H1 (cell line): ENCODE data around the gene TRAF1. TPM values are rescaled to one million over a fixed set of nuclear protein-coding genes. Genes with fewer than 3 reads are reported as not detected.

ENCODE experiments used
- CTCF ChIA-PET: fragments of 300-600 bp; sonication (Branson Sonifier 250); formaldehyde crosslinking; loops from one replicate; lab custom pipeline; 2021; ENCODE audit not compliant: partially characterized antibody; lab: Charles Lee
- POLR2A ChIA-PET: fragments of 300-600 bp; sonication (Branson Sonifier 250); formaldehyde crosslinking; loops from one replicate; lab custom pipeline; 2021; ENCODE audit warnings: inconsistent platforms; ENCODE audit not compliant: partially characterized antibody; lab: Charles Lee
- DNase-seq, 2 experiments: peaks; one replicate each; pipeline versions ENCODE4 v3.0.0 to v3.0.0-alpha.2; 2010 to 2022; ENCODE audit warnings: low spot score in 2 of 2, low read depth in 1 of 2, mixed read lengths in 1 of 2
- FAIRE-seq: peaks from 2 replicates; lab custom pipeline; 2011; peaks lifted over from hg19 to GRCh38; lab: Jason Lieb, UNC
- H2AFZ ChIP-seq: 2 replicates; pipeline ENCODE4 v1.8.1; 2012; ENCODE audit warnings: low read length, inconsistent platforms
- H2AK5ac ChIP-seq: 2 replicates; pipeline ENCODE4 v1.6.1; 2013; ENCODE audit warnings: low read depth, low read length
- H2BK120ac ChIP-seq: replicated peaks from 2 replicates; pipeline ENCODE3; 2013; ENCODE audit warnings: low read depth, low read length, inconsistent platforms
- H2BK12ac ChIP-seq: 2 replicates; pipeline ENCODE4 v1.6.1; 2013; ENCODE audit warnings: low read depth, low read length
- H2BK15ac ChIP-seq: 2 replicates; pipeline ENCODE4 v1.6.1; 2013; ENCODE audit warnings: low read length
- H2BK20ac ChIP-seq: 2 replicates; pipeline ENCODE4 v1.6.1; 2013; ENCODE audit warnings: low read length
- H2BK5ac ChIP-seq: 2 replicates; pipeline ENCODE4 v1.6.1; 2013; ENCODE audit warnings: low read depth, low read length
- H3K14ac ChIP-seq: 2 replicates; pipeline ENCODE4 v1.6.1; 2013; ENCODE audit warnings: inconsistent platforms; ENCODE audit not compliant: insufficient read length
- H3K18ac ChIP-seq: 2 replicates; pipeline ENCODE4 v1.6.1; 2013; ENCODE audit warnings: low read length; ENCODE audit errors: extremely low read depth
- H3K23ac ChIP-seq: 2 replicates; pipeline ENCODE4 v1.6.1; 2013; ENCODE audit warnings: inconsistent platforms; ENCODE audit not compliant: insufficient read length
- H3K23me2 ChIP-seq: 2 replicates; pipeline ENCODE4 v1.6.1; 2013; ENCODE audit warnings: low read depth, low read length
- H3K27ac ChIP-seq: 2 replicates; pipeline ENCODE4 v1.6.1; 2011; ENCODE audit warnings: low read depth, low read length, inconsistent platforms
- H3K27me3 ChIP-seq, 4 experiments: replicated peaks in 1 of 4; 1 replicate in 1 of 4; 2 replicates in 3 of 4; pipeline versions ENCODE4 v1.6.1 to v1.8.1; 2011 to 2013; ENCODE audit warnings: low read length in 3 of 4, mild to moderate bottlenecking in 3 of 4, inconsistent platforms in 2 of 4, mixed read lengths in 2 of 4, moderate library complexity in 1 of 4; ENCODE audit not compliant: control insufficient read depth in 3 of 4, insufficient read depth in 3 of 4; ENCODE audit errors: extremely low read depth in 1 of 4
- H3K36me3 ChIP-seq, 4 experiments: 2 replicates each; pipeline versions ENCODE4 v1.6.1 to v1.8.1; 2011 to 2013; ENCODE audit warnings: mild to moderate bottlenecking in 4 of 4, low read length in 3 of 4, moderate library complexity in 2 of 4, control low read depth in 1 of 4, inconsistent platforms in 1 of 4; ENCODE audit not compliant: insufficient read depth in 4 of 4, control insufficient read depth in 2 of 4
- H3K4ac ChIP-seq: replicated peaks from 2 replicates; pipeline ENCODE3; 2013; ENCODE audit warnings: low read length, low read depth, mixed read lengths, inconsistent platforms; ENCODE audit not compliant: insufficient read length
- H3K4me1 ChIP-seq, 4 experiments: replicated peaks in 1 of 4; 1 replicate in 1 of 4; 2 replicates in 3 of 4; pipeline versions ENCODE4 v1.6.1 to v1.8.1; 2011 to 2013; ENCODE audit warnings: low read length in 3 of 4, inconsistent platforms in 2 of 4, mixed read lengths in 1 of 4; ENCODE audit not compliant: insufficient read depth in 4 of 4, control insufficient read depth in 3 of 4
- H3K4me2 ChIP-seq, 2 experiments: 2 replicates each; pipeline versions ENCODE4 v1.6.1 to v1.8.1; 2011 to 2013; ENCODE audit warnings: low read depth in 2 of 2, low read length in 2 of 2, control low read depth in 1 of 2, inconsistent platforms in 1 of 2, mild to moderate bottlenecking in 1 of 2; ENCODE audit not compliant: insufficient read depth in 1 of 2
- H3K4me3 ChIP-seq, 4 experiments: fragments of 200-600, 300-600 bp in 1 of 4; sonication (generic), shearing (Covaris generic), sonication (Bioruptor Twin) in 1 of 4; 2 replicates each; pipeline versions ENCODE4 v1.5.1 to v1.8.1; 2011 to 2016; ENCODE audit warnings: low read length in 4 of 4, low read depth in 3 of 4, control low read depth in 2 of 4, inconsistent platforms in 2 of 4, mild to moderate bottlenecking in 2 of 4, mixed read lengths in 1 of 4, moderate library complexity in 1 of 4; ENCODE audit not compliant: insufficient read depth in 2 of 4; ENCODE audit errors: extremely low read depth in 1 of 4
- H3K56ac ChIP-seq: replicated peaks from 2 replicates; pipeline ENCODE3; 2013; ENCODE audit warnings: low read depth, mild to moderate bottlenecking, mixed read lengths, low read length, inconsistent platforms; ENCODE audit not compliant: insufficient read length
- H3K79me1 ChIP-seq: 2 replicates; pipeline ENCODE4 v1.6.1; 2013; ENCODE audit warnings: low read depth, low read length, control low read depth
- H3K79me2 ChIP-seq, 2 experiments: 2 replicates each; pipeline versions ENCODE4 v1.6.1 to v1.8.1; 2012 to 2013; ENCODE audit warnings: low read length in 2 of 2, mild to moderate bottlenecking in 2 of 2, inconsistent platforms in 1 of 2; ENCODE audit not compliant: insufficient read depth in 2 of 2, control insufficient read depth in 1 of 2
- H3K9ac ChIP-seq, 4 experiments: replicated peaks in 1 of 4; 1 replicate in 1 of 4; 2 replicates in 3 of 4; pipeline versions ENCODE4 v1.6.1 to v1.8.1; 2011 to 2013; ENCODE audit warnings: low read depth in 3 of 4, low read length in 3 of 4, control low read depth in 2 of 4, mild to moderate bottlenecking in 2 of 4, moderate library complexity in 2 of 4, inconsistent platforms in 1 of 4; ENCODE audit errors: extremely low read depth in 1 of 4
- H3K9me3 ChIP-seq, 2 experiments: 2 replicates each; pipeline versions ENCODE4 v1.6.1 to v1.8.1; 2012 to 2013; ENCODE audit warnings: mild to moderate bottlenecking in 2 of 2, moderate library complexity in 2 of 2, control low read depth in 1 of 2, inconsistent platforms in 1 of 2, low read depth in 1 of 2, low read length in 1 of 2, mixed read lengths in 1 of 2; ENCODE audit not compliant: insufficient read depth in 2 of 2
- H4K20me1 ChIP-seq, 2 experiments: replicated peaks in 1 of 2; 2 replicates each; pipeline versions ENCODE3 to v1.8.1; 2011 to 2013; ENCODE audit warnings: inconsistent platforms in 2 of 2, low read length in 2 of 2, mild to moderate bottlenecking in 1 of 2; ENCODE audit not compliant: insufficient read depth in 2 of 2, control insufficient read depth in 1 of 2
- H4K5ac ChIP-seq: 2 replicates; pipeline ENCODE4 v1.6.1; 2013; ENCODE audit warnings: low read length, low read depth, mixed read lengths, inconsistent platforms; ENCODE audit not compliant: insufficient read length
- H4K8ac ChIP-seq: 2 replicates; pipeline ENCODE4 v1.8.0; 2013; ENCODE audit warnings: mild to moderate bottlenecking, moderate library complexity, low read length, inconsistent platforms; ENCODE audit not compliant: insufficient read depth; ENCODE audit errors: extremely low read depth
- H4K91ac ChIP-seq: replicated peaks from 2 replicates; pipeline ENCODE3; 2013; ENCODE audit warnings: low read length, mixed read lengths, inconsistent platforms; ENCODE audit not compliant: insufficient read length
- BACH1 ChIP-seq: IDR thresholded peaks from 2 replicates; pipeline ENCODE4 v1.6.1; 2012; ENCODE audit warnings: low read length, improper control_type of control experiment
- BRCA1 ChIP-seq: IDR thresholded peaks from 2 replicates; pipeline ENCODE4 v1.6.1; 2012; ENCODE audit warnings: low read depth, low read length, improper control_type of control experiment
- CHD1 ChIP-seq: IDR thresholded peaks from 2 replicates; pipeline ENCODE4 v1.6.1; 2012; ENCODE audit warnings: low read depth, low read length, improper control_type of control experiment
- CTBP2 ChIP-seq: IDR thresholded peaks from 2 replicates; pipeline ENCODE4 v1.7.0; 2011; ENCODE audit warnings: borderline replicate concordance, mild to moderate bottlenecking, moderate library complexity, mixed read lengths, low read length; ENCODE audit not compliant: insufficient read depth, insufficient read length
- EP300 ChIP-seq, 2 experiments: IDR thresholded peaks; 1 replicate in 1 of 2; 2 replicates in 1 of 2; pipeline ENCODE4 v1.6.1; 2011 to 2012; ENCODE audit warnings: low read depth in 2 of 2, low read length in 2 of 2, mild to moderate bottlenecking in 2 of 2, borderline replicate concordance in 1 of 2, inconsistent platforms in 1 of 2, moderate library complexity in 1 of 2
- POU5F1 ChIP-seq: IDR thresholded peaks from 2 replicates; pipeline ENCODE4 v1.6.1; 2011; ENCODE audit warnings: low read depth, mild to moderate bottlenecking, low read length, moderate library complexity
- RNF2 ChIP-seq: fragments of 200-900, 300-1000 bp; sonication (generic); IDR thresholded peaks from 2 replicates; pipeline ENCODE4 v1.7.1; 2016; ENCODE audit warnings: borderline replicate concordance, low read depth, mild to moderate bottlenecking, antibody characterized with exemption, low read length; ENCODE audit not compliant: poor library complexity, severe bottlenecking; ENCODE audit errors: missing control alignments
- SP2 ChIP-seq: IDR thresholded peaks from 2 replicates; pipeline ENCODE4 v1.6.1; 2012; ENCODE audit warnings: mild to moderate bottlenecking, low read length, inconsistent platforms
- WGBS, 2 experiments: shearing (Covaris generic) in 1 of 2; methylation state at CpG; one replicate each; pipeline versions ENCODE4 v1.1.6 to v1.1.7; 2013 to 2015; ENCODE audit warnings: low lambda C conversion rate in 2 of 2, mixed read lengths in 2 of 2, inconsistent platforms in 1 of 2, low coverage in 1 of 2, missing lambda C conversion rate in 1 of 2; ENCODE audit not compliant: insufficient replicate concordance in 2 of 2, insufficient coverage in 1 of 2, insufficient read length in 1 of 2; ENCODE audit errors: extremely low coverage in 1 of 2, missing lambda C conversion rate in 1 of 2; 5-methylcytosine and 5-hydroxymethylcytosine counted together
- polyA plus RNA-seq, 7 experiments: library from polyadenylated mRNA; depleted of rRNA in 3 of 7; stranded (reverse) in 5 of 7; unstranded in 2 of 7; fragments of >200 nt in 5 of 7; fragments of 200-250 nt in 2 of 7; gene quantifications; 1 replicate in 5 of 7; 2 replicates in 1 of 7; 4 replicates in 1 of 7; pipeline versions ENCODE4 v1.2.1 to v1.2.3, GENCODE V29; 2011 to 2013; ENCODE audit warnings: missing spikeins in 2 of 7, mixed read lengths in 2 of 7
- total RNA-seq: library from RNA; stranded (reverse); fragmentation: NEBNext Ultra II Directional; extraction: Animal tissue kit (Norgen Biotek cat#: 25700); gene quantifications from 2 replicates; pipeline ENCODE4 v1.2.1, GENCODE V29; 2021

TRAF1 gene
- total and polyA plus RNA-seq, 2 of the 8 experiments (the other 6 are each of a cell fraction or from before 2014, with no cell fraction given), result 1.6 to 3.2 TPM

DNA sequence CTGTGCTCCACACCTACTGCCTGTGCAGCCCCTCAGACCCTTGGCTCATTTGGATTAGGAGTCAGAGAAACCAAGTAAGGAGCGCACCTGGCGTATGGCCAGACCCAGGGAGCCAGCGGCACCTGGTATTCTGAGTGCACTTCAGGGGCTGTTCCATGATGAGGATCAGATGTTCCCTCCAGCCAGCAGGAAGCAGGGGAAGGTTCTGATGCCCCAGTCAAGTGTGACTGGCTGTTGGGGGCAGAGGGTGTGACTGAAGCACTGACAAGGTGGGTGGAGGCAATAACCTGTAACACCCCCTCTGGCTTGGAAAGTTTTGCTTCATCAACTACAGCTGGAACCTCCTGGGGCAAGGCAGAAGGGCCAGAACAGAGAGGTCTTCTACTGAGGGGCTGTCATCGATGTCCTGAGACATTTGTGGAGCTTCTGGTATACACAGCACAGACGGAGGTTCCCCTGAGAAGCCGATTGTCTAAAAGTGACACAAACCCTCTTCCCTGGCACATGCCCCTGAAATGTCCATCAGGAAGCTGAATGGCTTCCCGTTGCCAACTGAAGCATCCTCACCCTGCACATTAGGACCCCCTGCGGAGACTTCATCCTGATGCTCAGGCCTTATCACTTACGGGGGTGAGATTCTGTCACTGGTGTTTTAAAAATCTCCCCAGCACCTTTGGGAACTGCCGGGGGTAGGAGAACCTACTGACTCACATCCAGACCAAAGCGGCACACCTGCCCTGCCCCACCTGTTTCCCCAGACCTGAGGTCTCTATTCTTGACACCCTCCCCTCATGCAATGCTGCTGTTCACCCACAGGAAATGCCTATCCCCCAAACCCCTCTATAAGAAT lies 21.1 kb downstream of the TRAF1 start:
- POLR2A ChIA-PET, result interaction anchor here (1.7 kb wide), 1 partner anchor 17 kb away, joined by 3 read pairs; no protein-coding TSS in a partner anchor
- H3K9ac ChIP-seq, result no peak overlapping the region
- no peaks in the 10 kb centered on the region for H3K27me3 ChIP-seq
- H4K8ac ChIP-seq, result no peak overlapping the region
- H3K36me3 ChIP-seq, result no peaks in the 10 kb centered on the region
- no peak overlapping the region for H2BK20ac ChIP-seq
- no peak overlapping the region for H3K23ac ChIP-seq
- no peak for TF ChIP-seq CHD1
- no peak for TF ChIP-seq POU5F1
- no peak for TF ChIP-seq RNF2
- no peak for TF ChIP-seq SP2
- no peak for TF ChIP-seq BRCA1
- TF ChIP-seq BACH1, result no peak
- no peak for TF ChIP-seq CTBP2
- TF ChIP-seq EP300 (IDR thresholded peaks at IDR 0.05; ENCODE audit: borderline replicate concordance in 1 of 2, low read depth in 2 of 2, low read length in 2 of 2), result no peak
- TF ChIP-seq, all 59 proteins: peak for 0
- Histone ChIP-seq H2AK5ac (no peak overlapping the region), H3K27ac (no peak overlapping the region), H2BK12ac (no peak overlapping the region), H3K4me2 (no peak overlapping the region), H3K18ac (no peak overlapping the region), H2BK15ac (no peak overlapping the region), H4K20me1 (no peaks in the 10 kb centered on the region), H2AFZ (no peak overlapping the region), H3K79me1 (no peaks in the 10 kb centered on the region), H4K91ac (no peak overlapping the region), H4K5ac (no peak overlapping the region), H3K9me3 (no peaks in the 10 kb centered on the region), H3K79me2 (no peaks in the 10 kb centered on the region), H3K56ac (no peak overlapping the region), H3K4me1 (no peaks in the 10 kb centered on the region; a peak in 1 of 7 replicates), H3K23me2 (no peaks in the 10 kb centered on the region; the same call in 1 of the 2 replicates), H3K4ac (no peak overlapping the region), H3K14ac (no peak overlapping the region), H2BK5ac (no peak overlapping the region), H3K4me3 (no peak overlapping the region), H2BK120ac (no peak overlapping the region)
- FAIRE-seq (no peak), DNase-seq (no peak)
- CTCF ChIA-PET, result interaction anchor here (1.2 to 1.7 kb wide), 3 partner anchors 12 to 21 kb away, joined by 3 to 5 read pairs (median 5); no protein-coding TSS in a partner anchor
- WGBS, 2 experiments, result 90% methylated on average over 11 of the region's 11 CpGs; no CpG with 5 or more reads in 1 of the 2 experiments
